Osteocyte (in vitro differentiated cells): ENCODE results near the gene NFATC4. TPM values are rescaled to one million over a fixed set of nuclear protein-coding genes. Genes with fewer than 3 reads are reported as not detected.

Source experiments
- DNase-seq: peaks from one replicate; pipeline ENCODE4 v3.0.0; 2021; ENCODE audit warnings: mixed read lengths; ENCODE audit not compliant: unreplicated experiment; ENCODE audit errors: extremely low spot score
- H3K27ac Mint-ChIP-seq: one replicate; pipeline ENCODE4 v1.8.0; 2021; ENCODE audit warnings: mild to moderate bottlenecking, mixed read lengths; ENCODE audit not compliant: unreplicated experiment
- H3K27me3 Mint-ChIP-seq: one replicate; pipeline ENCODE4 v1.8.0; 2021; ENCODE audit warnings: mixed read lengths; ENCODE audit not compliant: unreplicated experiment
- H3K36me3 Mint-ChIP-seq: one replicate; pipeline ENCODE4 v1.8.0; 2021; ENCODE audit warnings: mixed read lengths; ENCODE audit not compliant: unreplicated experiment
- H3K4me1 Mint-ChIP-seq: one replicate; pipeline ENCODE4 v1.8.0; 2021; ENCODE audit warnings: mixed read lengths; ENCODE audit not compliant: unreplicated experiment
- H3K4me3 Mint-ChIP-seq: one replicate; pipeline ENCODE4 v1.8.0; 2021; ENCODE audit warnings: mild to moderate bottlenecking, moderate library complexity, mixed read lengths; ENCODE audit not compliant: unreplicated experiment
- H3K9me3 Mint-ChIP-seq: one replicate; pipeline ENCODE4 v1.8.0; 2021; ENCODE audit warnings: mixed read lengths; ENCODE audit not compliant: unreplicated experiment
- CTCF ChIP-seq: fragments of 200-600 bp; sonication (generic); IDR thresholded peaks from 2 replicates; pipeline ENCODE4 v1.5.0; 2021; ENCODE audit warnings: antibody characterized with exemption, mild to moderate bottlenecking, moderate library complexity
- total RNA-seq: library from RNA; stranded (reverse); gene quantifications from 2 replicates; pipeline ENCODE4 v1.2.1, GENCODE V29; 2021

NFATC4 gene
- total RNA-seq, 1 donor from 2014 or later: 223 TPM

DNA sequence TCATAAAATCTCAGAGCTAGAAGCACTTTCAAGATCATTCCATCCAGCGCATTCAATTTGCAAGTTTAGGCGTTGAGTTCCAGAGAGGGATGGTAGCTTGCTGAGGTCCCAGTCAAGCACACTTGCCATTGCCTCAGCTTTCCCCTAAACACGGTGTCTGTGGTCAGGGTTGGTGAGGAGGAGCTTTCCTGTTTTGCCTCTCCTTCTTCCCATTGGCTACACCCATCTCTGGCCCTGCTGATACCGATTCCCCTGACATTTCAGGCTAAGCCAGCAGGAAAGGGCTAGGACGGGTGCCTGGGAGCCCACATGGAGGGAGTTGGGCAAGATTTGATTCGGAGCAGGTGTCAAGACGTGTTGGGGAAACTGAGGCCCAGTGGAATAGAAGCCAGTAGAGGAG lies 9.1 kb downstream of the NFATC4 start:
- H3K36me3 Mint-ChIP-seq: peaks cover 31% of the 10 kb centered on the region
- H3K27me3 Mint-ChIP-seq: no peaks in the 10 kb centered on the region
- TF ChIP-seq CTCF: no peak
- no peak overlapping the region for H3K27ac Mint-ChIP-seq
- no peaks in the 10 kb centered on the region for H3K9me3 Mint-ChIP-seq
- H3K4me1 Mint-ChIP-seq: peaks cover 22% of the 10 kb centered on the region
- DNase-seq: no peak
- no peak overlapping the region for H3K4me3 Mint-ChIP-seq

DNA sequence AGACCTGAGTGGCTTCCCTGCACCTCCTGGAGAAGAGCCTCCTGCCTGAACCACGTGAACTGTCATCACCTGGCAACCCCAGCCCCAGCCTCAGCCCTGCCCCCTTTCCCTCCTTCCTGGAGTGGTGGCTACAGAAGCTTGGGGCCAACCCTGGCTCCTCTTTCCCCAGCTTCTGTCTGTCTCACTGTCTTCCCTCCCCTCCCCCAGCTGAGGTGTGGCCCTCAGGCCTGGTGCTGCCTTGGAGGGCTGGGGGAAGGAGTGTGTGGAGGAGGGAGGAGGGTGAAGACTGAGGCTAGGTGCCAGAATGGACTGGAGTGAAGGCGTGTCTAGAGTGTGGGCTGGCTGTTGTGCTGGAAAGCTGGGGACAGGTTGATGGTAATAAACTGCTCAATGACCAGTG lies 9.7 kb downstream of the NFATC4 start:
- Mint-ChIP-seq H3K9me3 (no peaks in the 10 kb centered on the region), H3K27me3 (no peaks in the 10 kb centered on the region), H3K36me3 (peaks cover 26% of the 10 kb centered on the region), H3K4me3 (no peak overlapping the region), H3K27ac (no peak overlapping the region), H3K4me1 (peaks cover 18% of the 10 kb centered on the region)
- TF ChIP-seq CTCF: no peak
- DNase-seq: no peak

DNA sequence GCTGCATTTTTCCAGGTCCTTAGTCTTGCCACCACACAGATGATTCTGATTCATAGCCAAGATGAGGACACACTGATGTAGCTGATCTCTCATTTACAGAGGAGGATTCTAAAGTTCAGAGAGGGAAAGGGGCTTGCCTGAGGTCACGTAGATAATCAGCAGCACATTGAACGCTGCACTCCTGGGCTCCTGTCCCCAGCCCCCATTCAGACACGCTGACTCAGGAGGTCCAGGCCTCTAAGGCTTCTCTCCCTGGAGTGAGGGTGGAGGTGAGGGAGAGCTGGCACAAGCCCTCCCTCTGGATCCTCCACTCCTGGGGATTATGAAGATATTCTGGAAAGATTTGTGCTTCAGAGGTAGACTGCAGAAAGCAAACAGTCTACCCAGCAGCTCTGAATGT lies 10.3 kb downstream of the NFATC4 start:
- no peaks in the 10 kb centered on the region for H3K27me3 Mint-ChIP-seq
- no peak for DNase-seq
- no peaks in the 10 kb centered on the region for H3K9me3 Mint-ChIP-seq
- peaks cover 12% of the 10 kb centered on the region for H3K4me1 Mint-ChIP-seq
- peaks cover 23% of the 10 kb centered on the region for H3K36me3 Mint-ChIP-seq
- no peak overlapping the region for H3K4me3 Mint-ChIP-seq
- TF ChIP-seq CTCF: no peak
- H3K27ac Mint-ChIP-seq: no peak overlapping the region

GRCh38 chr14:24378981-24379906 lies 11.3 kb downstream of the NFATC4 start:
- H3K27ac Mint-ChIP-seq: no peak overlapping the region
- DNase-seq: no peak
- peaks cover 4% of the 10 kb centered on the region for H3K27me3 Mint-ChIP-seq
- no peaks in the 10 kb centered on the region for H3K9me3 Mint-ChIP-seq
- H3K4me3 Mint-ChIP-seq: no peak overlapping the region
- H3K4me1 Mint-ChIP-seq: peaks cover 8% of the 10 kb centered on the region
- H3K36me3 Mint-ChIP-seq: peaks cover 15% of the 10 kb centered on the region
- no peak for TF ChIP-seq CTCF

GRCh38 chr14:24379907-24380730 lies 12.1 kb downstream of the NFATC4 start:
- H3K27me3 Mint-ChIP-seq: peaks cover 6% of the 10 kb centered on the region
- H3K9me3 Mint-ChIP-seq: no peaks in the 10 kb centered on the region
- H3K36me3 Mint-ChIP-seq: peaks cover 12% of the 10 kb centered on the region
- peaks cover 8% of the 10 kb centered on the region for H3K4me1 Mint-ChIP-seq
- H3K4me3 Mint-ChIP-seq: no peak overlapping the region
- H3K27ac Mint-ChIP-seq: peak overlapping the region; percentile 9
- DNase-seq: no peak
- no peak for TF ChIP-seq CTCF
